Endodermal cell (in vitro differentiated cells): ENCODE data around the gene PHF19. TPM values are rescaled to one million over a fixed set of nuclear protein-coding genes. Genes with fewer than 3 reads are reported as not detected.
A peak's percentile ranks its signal among the peaks of the same experiment; 100 is the strongest.

Experiments
- DNase-seq: peaks from one replicate; pipeline ENCODE4 v3.0.0-alpha.2; 2017
- H3K27ac ChIP-seq: 2 replicates; pipeline ENCODE4 v1.5.1; 2013; ENCODE audit warnings: mild to moderate bottlenecking, low read depth, low read length, moderate library complexity
- H3K27me3 ChIP-seq: 2 replicates; pipeline ENCODE4 v1.6.1; 2013; ENCODE audit warnings: mild to moderate bottlenecking, low read length, moderate library complexity; ENCODE audit not compliant: insufficient read depth, control insufficient read depth, poor library complexity, severe bottlenecking
- H3K36me3 ChIP-seq: 2 replicates; pipeline ENCODE4 v1.7.0; 2013; ENCODE audit warnings: mild to moderate bottlenecking, low read length, moderate library complexity; ENCODE audit not compliant: control insufficient read depth, insufficient read depth
- H3K4me1 ChIP-seq: one replicate; pipeline ENCODE4 v1.7.0; 2013; ENCODE audit warnings: low read length; ENCODE audit not compliant: control insufficient read depth, insufficient read depth
- H3K4me3 ChIP-seq: 2 replicates; pipeline ENCODE4 v1.5.1; 2013; ENCODE audit warnings: mild to moderate bottlenecking, low read length, moderate library complexity
- H3K9ac ChIP-seq: 2 replicates; pipeline ENCODE4 v1.6.1; 2013; ENCODE audit warnings: mild to moderate bottlenecking, low read length, moderate library complexity; ENCODE audit not compliant: poor library complexity, severe bottlenecking; ENCODE audit errors: extremely low read depth
- H3K9me3 ChIP-seq: 2 replicates; pipeline ENCODE4 v1.6.1; 2013; ENCODE audit warnings: mild to moderate bottlenecking, low read length, moderate library complexity; ENCODE audit not compliant: control insufficient read depth
- H3K27ac Mint-ChIP-seq: 2 replicates; pipeline ENCODE4 v1.8.0; 2020; ENCODE audit warnings: mixed read lengths
- H3K27me3 Mint-ChIP-seq: 2 replicates; pipeline ENCODE4 v1.8.0; 2021; ENCODE audit warnings: mild to moderate bottlenecking, mixed read lengths; ENCODE audit not compliant: insufficient read depth
- H3K36me3 Mint-ChIP-seq: 2 replicates; pipeline ENCODE4 v1.8.0; 2020; ENCODE audit warnings: low read depth, mixed read lengths
- H3K4me1 Mint-ChIP-seq: 2 replicates; pipeline ENCODE4 v1.8.0; 2020; ENCODE audit warnings: mixed read lengths
- H3K4me3 Mint-ChIP-seq: 2 replicates; pipeline ENCODE4 v1.8.0; 2020; ENCODE audit warnings: mild to moderate bottlenecking, moderate library complexity, mixed read lengths
- H3K9me3 Mint-ChIP-seq: 2 replicates; pipeline ENCODE4 v1.8.0; 2020; ENCODE audit warnings: mild to moderate bottlenecking, mixed read lengths
- CTCF ChIP-seq: fragments of 200-600 bp; sonication (generic); conservative IDR thresholded peaks from 2 replicates; pipeline ENCODE4 v1.5.0; 2021; ENCODE audit warnings: antibody characterized with exemption, mild to moderate bottlenecking
- WGBS, 2 experiments: methylation state at CpG; one replicate each; pipeline versions ENCODE4 v1.1.5 to v1.1.7; 2013; ENCODE audit warnings: missing lambda C conversion rate in 2 of 2, mixed read lengths in 1 of 2; ENCODE audit not compliant: insufficient coverage in 1 of 2, insufficient read length in 1 of 2; 5-methylcytosine and 5-hydroxymethylcytosine counted together
- total RNA-seq, 2 donors: library from RNA; stranded (reverse); fragmentation: NEBNext Ultra II Directional in 1 of 2; extraction: Animal tissue kit (Norgen Biotek cat#: 25700) in 1 of 2; gene quantifications; 2 replicates in 1 of 2; 3 replicates in 1 of 2; pipeline ENCODE4 v1.2.1, GENCODE V29; 2021

Gene PHF19
- total RNA-seq, 2 donors from 2014 or later = 17.9 to 21.9 TPM

GRCh38 chr9:120921661-120922181 is 44.7 kb upstream of the PHF19 start:
- H3K27me3 ChIP-seq = no peaks in the 10 kb centered on the region
- Mint-ChIP-seq H3K9me3 (peaks cover 2% of the 10 kb centered on the region), H3K4me1 (peaks cover 47% of the 10 kb centered on the region), H3K36me3 (no peaks in the 10 kb centered on the region), H3K27me3 (peaks cover 3% of the 10 kb centered on the region), H3K27ac (no peak overlapping the region), H3K4me3 (no peak overlapping the region)
- no peak overlapping the region for H3K27ac ChIP-seq
- DNase-seq = no peak
- no peaks in the 10 kb centered on the region for H3K36me3 ChIP-seq
- no peaks in the 10 kb centered on the region for H3K9me3 ChIP-seq
- peaks cover 39% of the 10 kb centered on the region for H3K4me1 ChIP-seq
- no peak overlapping the region for H3K9ac ChIP-seq
- TF ChIP-seq CTCF = no peak
- H3K4me3 ChIP-seq = no peak overlapping the region
- 75 to 78% methylated on average over 5 to 8 of the region's 8 CpGs for WGBS, 2 experiments

DNA sequence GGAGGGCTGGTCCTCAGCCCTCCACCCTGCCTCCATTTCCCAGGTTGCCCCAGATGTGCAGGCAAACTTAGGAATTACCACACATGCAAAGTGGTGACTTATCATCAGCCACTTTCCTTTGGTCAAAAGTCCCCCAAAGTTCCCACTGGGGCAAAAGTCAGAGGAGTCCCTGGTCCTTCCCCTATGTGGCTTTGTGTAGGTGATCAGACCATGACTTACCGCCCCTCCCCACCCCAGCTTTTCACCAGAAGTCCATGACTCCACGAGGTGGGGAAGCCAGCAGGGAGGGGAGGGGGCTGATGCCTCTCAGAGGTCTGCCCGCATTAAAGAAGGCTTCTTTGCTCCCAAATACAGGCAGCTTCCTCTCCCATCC is 43.8 kb upstream of the PHF19 start:
- no peak overlapping the region for H3K27ac Mint-ChIP-seq
- Histone ChIP-seq H3K9me3 (no peaks in the 10 kb centered on the region), H3K27me3 (no peaks in the 10 kb centered on the region), H3K9ac (no peak overlapping the region), H3K4me3 (no peak overlapping the region), H3K4me1 (peaks cover 34% of the 10 kb centered on the region), H3K36me3 (no peaks in the 10 kb centered on the region), H3K27ac (no peak overlapping the region)
- peaks cover 45% of the 10 kb centered on the region for H3K4me1 Mint-ChIP-seq
- H3K27me3 Mint-ChIP-seq = no peaks in the 10 kb centered on the region
- DNase-seq = no peak
- no peak overlapping the region for H3K4me3 Mint-ChIP-seq
- WGBS, 2 experiments = 65% methylated on average over 3 of the region's 3 CpGs; no CpG with 5 or more reads in 1 of the 2 experiments
- peaks cover 2% of the 10 kb centered on the region for H3K9me3 Mint-ChIP-seq
- H3K36me3 Mint-ChIP-seq = no peaks in the 10 kb centered on the region
- no peak for TF ChIP-seq CTCF

GRCh38 chr9:120919843-120920805 is 43.1 kb upstream of the PHF19 start:
- Mint-ChIP-seq H3K27me3 (no peaks in the 10 kb centered on the region), H3K27ac (no peak overlapping the region), H3K9me3 (peaks cover 2% of the 10 kb centered on the region), H3K4me1 (peaks cover 39% of the 10 kb centered on the region), H3K4me3 (no peak overlapping the region), H3K36me3 (no peaks in the 10 kb centered on the region)
- Histone ChIP-seq H3K27me3 (no peaks in the 10 kb centered on the region), H3K36me3 (no peaks in the 10 kb centered on the region), H3K9ac (no peak overlapping the region), H3K27ac (peak overlapping the region; percentile 34), H3K4me3 (no peak overlapping the region), H3K4me1 (peaks cover 27% of the 10 kb centered on the region), H3K9me3 (no peaks in the 10 kb centered on the region)
- no peak for TF ChIP-seq CTCF
- WGBS, 2 experiments = 87% methylated on average over 4 to 6 of the region's 6 CpGs
- no peak for DNase-seq
